Keratinocyte (primary cell): Measurements from ENCODE around the gene GPATCH4. TPM values are rescaled to one million over a fixed set of nuclear protein-coding genes. Genes with fewer than 3 reads are reported as not detected.

ENCODE experiments used
- DNase-seq: peaks from one replicate; pipeline ENCODE4 v3.0.0-alpha.2; 2011; ENCODE audit warnings: low read depth, missing footprints, low spot score
- FAIRE-seq: peaks from 2 replicates; lab custom pipeline; 2011; peaks lifted over from hg19 to GRCh38; lab: Jason Lieb, UNC
- H2AFZ ChIP-seq: 2 replicates; pipeline ENCODE4 v1.6.0; 2012; ENCODE audit warnings: low read length, control low read depth, inconsistent platforms; ENCODE audit not compliant: control insufficient read depth
- H3K27ac ChIP-seq: 2 replicates; pipeline ENCODE4 v1.5.1; 2011; ENCODE audit warnings: low read length; ENCODE audit not compliant: control insufficient read depth, insufficient read depth
- H3K27me3 ChIP-seq: 3 replicates; pipeline ENCODE4 v1.6.0; 2011; ENCODE audit warnings: low read length; ENCODE audit not compliant: control insufficient read depth, insufficient read depth; ENCODE audit errors: extremely low read depth
- H3K36me3 ChIP-seq, 2 experiments: 2 replicates in 1 of 2; 3 replicates in 1 of 2; pipeline ENCODE4 v1.5.1; 2011; ENCODE audit warnings: low read length in 2 of 2, mild to moderate bottlenecking in 1 of 2; ENCODE audit not compliant: control insufficient read depth in 2 of 2, insufficient read depth in 2 of 2; ENCODE audit errors: extremely low read depth in 1 of 2
- H3K4me1 ChIP-seq: 3 replicates; pipeline ENCODE4 v1.5.1; 2011; ENCODE audit warnings: low read length; ENCODE audit not compliant: control insufficient read depth, insufficient read depth; ENCODE audit errors: extremely low read depth
- H3K4me2 ChIP-seq: 3 replicates; pipeline ENCODE4 v1.6.0; 2011; ENCODE audit warnings: low read depth, low read length; ENCODE audit not compliant: control insufficient read depth, insufficient read depth; ENCODE audit errors: extremely low read depth
- H3K4me3 ChIP-seq, 3 experiments: fragments of 200-600 bp in 1 of 3; sonication (generic) in 1 of 3; 2 replicates in 2 of 3; 3 replicates in 1 of 3; pipeline ENCODE4 v1.5.1; 2011 to 2016; ENCODE audit warnings: low read length in 3 of 3, mild to moderate bottlenecking in 3 of 3, control low read depth in 2 of 3, inconsistent platforms in 1 of 3, low read depth in 1 of 3, mixed read lengths in 1 of 3, mixed run types in 1 of 3, moderate library complexity in 1 of 3; ENCODE audit not compliant: control insufficient read depth in 2 of 3, insufficient read depth in 2 of 3; ENCODE audit errors: extremely low read depth in 1 of 3
- H3K79me2 ChIP-seq: 2 replicates; pipeline ENCODE4 v1.6.0; 2012; ENCODE audit warnings: low read length; ENCODE audit not compliant: control insufficient read depth, insufficient read depth
- H3K9ac ChIP-seq: 3 replicates; pipeline ENCODE4 v1.6.0; 2011; ENCODE audit warnings: low read length; ENCODE audit not compliant: control insufficient read depth, insufficient read depth; ENCODE audit errors: extremely low read depth
- H3K9me1 ChIP-seq: 3 replicates; pipeline ENCODE4 v1.6.0; 2011; ENCODE audit warnings: low read length; ENCODE audit not compliant: control insufficient read depth, insufficient read depth; ENCODE audit errors: extremely low read depth
- H3K9me3 ChIP-seq: 2 replicates; pipeline ENCODE4 v1.5.1; 2012; ENCODE audit warnings: low read depth, low read length; ENCODE audit not compliant: control insufficient read depth
- H4K20me1 ChIP-seq: 3 replicates; pipeline ENCODE4 v1.6.0; 2011; ENCODE audit warnings: low read length; ENCODE audit not compliant: control insufficient read depth, insufficient read depth; ENCODE audit errors: extremely low read depth
- CTCF ChIP-seq, 3 experiments: IDR thresholded peaks in 1 of 3; conservative IDR thresholded peaks in 1 of 3; optimal IDR thresholded peaks in 1 of 3; 2 replicates in 2 of 3; 3 replicates in 1 of 3; pipeline versions ENCODE3 to v1.5.1; 2011; ENCODE audit warnings: low read length in 3 of 3, mild to moderate bottlenecking in 3 of 3, moderate library complexity in 2 of 3, control low read depth in 1 of 3, inconsistent platforms in 1 of 3; ENCODE audit not compliant: insufficient read depth in 2 of 3; ENCODE audit errors: extremely low read depth in 1 of 3
- EZH2 ChIP-seq: IDR thresholded peaks from one replicate; pipeline ENCODE4 v1.6.1; 2012; ENCODE audit warnings: inconsistent platforms, mild to moderate bottlenecking, low read length, moderate library complexity
- dilution Hi-C: fragments of 300-500 bp; cut with MboI; formaldehyde crosslinking; loops from one replicate; pipeline ENCODE4 v1.7.0; 2020; ENCODE audit warnings: low sequenced_read_pairs; ENCODE audit not compliant: extremely low pct_ligation_motif_present
- polyA plus RNA-seq, 5 experiments: library from polyadenylated mRNA; depleted of rRNA in 3 of 5; stranded (reverse) in 3 of 5; stranded (forward) in 1 of 5; unstranded in 1 of 5; fragments of >200 nt; gene quantifications; 1 replicate in 1 of 5; 2 replicates in 3 of 5; 3 replicates in 1 of 5; pipeline versions ENCODE4 v1.2.1 to v1.2.3, GENCODE V29; 2011 to 2012; ENCODE audit warnings: missing spikeins in 2 of 5, low read depth in 1 of 5, low replicate concordance in 1 of 5

Gene GPATCH4
- polyA plus RNA-seq, 1 donor (not counting 4 experiments of a cell fraction or from before 2014, with no cell fraction given), result 43.5 TPM

DNA sequence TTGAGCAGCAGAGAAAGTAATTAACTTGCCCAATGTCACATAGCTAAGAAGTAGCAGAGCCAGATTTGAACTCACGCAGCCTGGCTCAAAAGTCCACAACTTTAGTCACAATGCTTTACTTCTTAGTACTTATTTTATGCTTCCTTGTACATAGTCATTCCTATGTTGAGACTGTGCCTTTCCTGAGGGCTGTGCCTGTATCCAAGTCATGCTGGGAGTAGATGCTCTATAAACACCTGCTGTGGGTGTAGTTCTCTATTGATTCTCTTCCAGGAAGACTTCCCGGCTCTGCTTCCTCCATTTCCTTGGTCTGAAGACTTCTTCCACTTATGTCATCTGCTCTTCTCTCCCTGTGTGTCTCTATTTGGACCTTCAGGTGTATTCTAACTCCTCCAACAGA is 45.6 kb downstream of the GPATCH4 start:
- Histone ChIP-seq H3K36me3 (peaks cover 0 to 24% of the 10 kb centered on the region in 2 experiments), H3K9me1 (no peaks in the 10 kb centered on the region), H3K4me3 (no peak overlapping the region), H3K9ac (no peak overlapping the region), H3K9me3 (no peaks in the 10 kb centered on the region), H4K20me1 (no peaks in the 10 kb centered on the region), H2AFZ (no peak overlapping the region), H3K27ac (no peak overlapping the region), H3K79me2 (no peaks in the 10 kb centered on the region), H3K27me3 (no peaks in the 10 kb centered on the region), H3K4me1 (peaks cover 2% of the 10 kb centered on the region), H3K4me2 (no peak overlapping the region)
- FAIRE-seq (no peak), DNase-seq (no peak)
- dilution Hi-C loops, result no loop called here
- no peak for TF ChIP-seq CTCF (optimal IDR thresholded peaks at IDR 0.05 in 1 of 3, IDR thresholded peaks at IDR 0.05 in 1 of 3, conservative IDR thresholded peaks at IDR 0.05 in 1 of 3; ENCODE audit: extremely low read depth in 1 of 3, insufficient read depth in 2 of 3, low read length in 3 of 3)
- no peak for TF ChIP-seq EZH2

- no peak overlapping the region for H3K27ac ChIP-seq
- H3K4me1 ChIP-seq, result peaks cover 2% of the 10 kb centered on the region
- dilution Hi-C loops, result no loop called here
These were observed 46.3 kb downstream of the GPATCH4 start for GRCh38 chr1:156554971-156555370.

More at GRCh38 chr1:156554971-156555370, 46.3 kb downstream of the GPATCH4 start:
- TF ChIP-seq CTCF (optimal IDR thresholded peaks at IDR 0.05 in 1 of 3, IDR thresholded peaks at IDR 0.05 in 1 of 3, conservative IDR thresholded peaks at IDR 0.05 in 1 of 3; ENCODE audit: extremely low read depth in 1 of 3, insufficient read depth in 2 of 3, low read length in 3 of 3), result no peak
- no peak for TF ChIP-seq EZH2
- no peak overlapping the region for H3K9ac ChIP-seq
- H3K9me3 ChIP-seq, result no peaks in the 10 kb centered on the region
- no peaks in the 10 kb centered on the region for H4K20me1 ChIP-seq
- H3K9me1 ChIP-seq, result no peaks in the 10 kb centered on the region
- no peak for FAIRE-seq
- H2AFZ ChIP-seq, result no peak overlapping the region
- no peak overlapping the region for H3K4me2 ChIP-seq
- H3K27me3 ChIP-seq, result no peaks in the 10 kb centered on the region
- no peaks in the 10 kb centered on the region for H3K79me2 ChIP-seq
- DNase-seq, result no peak
- H3K36me3 ChIP-seq, result peaks cover 0 to 29% of the 10 kb centered on the region in 2 experiments
- H3K4me3 ChIP-seq, result no peak overlapping the region
